Kidney epithelial cell (primary cell): Measurements from ENCODE around the gene NR2C1. TPM values are rescaled to one million over a fixed set of nuclear protein-coding genes. Genes with fewer than 3 reads are reported as not detected.

Experiments used
- DNase-seq: peaks from one replicate; pipeline ENCODE4 v3.0.0-alpha.2; 2010; ENCODE audit warnings: low read depth
- H3K27me3 ChIP-seq: 2 replicates; pipeline ENCODE4 v1.6.0; 2011; ENCODE audit warnings: low read length; ENCODE audit not compliant: control insufficient read depth, insufficient read depth
- H3K36me3 ChIP-seq: 2 replicates; pipeline ENCODE4 v1.5.1; 2011; ENCODE audit warnings: low read length; ENCODE audit not compliant: control insufficient read depth, insufficient read depth
- H3K4me3 ChIP-seq: 2 replicates; pipeline ENCODE4 v1.5.1; 2011; ENCODE audit warnings: low read depth, mild to moderate bottlenecking, control low read depth, low read length
- CTCF ChIP-seq: IDR thresholded peaks from 2 replicates; pipeline ENCODE4 v1.5.1; 2011; ENCODE audit warnings: mild to moderate bottlenecking, moderate library complexity, low read length, control low read depth, inconsistent platforms; ENCODE audit not compliant: insufficient read depth, poor library complexity, severe bottlenecking
- total RNA-seq: library from RNA; depleted of rRNA; stranded (reverse); fragments of >200 nt; gene quantifications from 2 replicates; pipeline ENCODE4 v1.2.3, GENCODE V29; 2015

Gene NR2C1
- total RNA-seq, 1 donor from 2014 or later = 38.9 TPM

DNA sequence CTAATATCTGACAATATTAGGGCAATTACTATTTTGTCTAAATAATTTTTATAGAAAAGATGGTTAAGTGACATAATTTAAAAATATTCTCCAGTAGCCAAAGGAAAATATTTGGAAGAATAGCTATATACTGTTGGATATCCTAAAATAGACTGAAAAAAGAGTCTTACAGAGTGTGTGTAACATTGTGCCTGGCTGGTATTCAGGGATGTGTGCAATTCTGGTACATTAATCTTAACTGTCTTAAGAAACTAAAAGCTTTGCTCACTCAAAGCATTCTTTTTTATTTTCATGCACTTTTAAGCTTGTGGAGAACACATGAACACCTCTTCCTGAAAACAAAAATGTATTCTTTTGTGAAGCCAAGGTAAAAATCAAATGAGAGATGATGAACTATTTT lies 10.1 kb upstream of the NR2C1 start:
- no peaks in the 10 kb centered on the region for H3K27me3 ChIP-seq
- no peak for TF ChIP-seq CTCF
- H3K36me3 ChIP-seq = no peaks in the 10 kb centered on the region
- DNase-seq = no peak
- no peak overlapping the region for H3K4me3 ChIP-seq

DNA sequence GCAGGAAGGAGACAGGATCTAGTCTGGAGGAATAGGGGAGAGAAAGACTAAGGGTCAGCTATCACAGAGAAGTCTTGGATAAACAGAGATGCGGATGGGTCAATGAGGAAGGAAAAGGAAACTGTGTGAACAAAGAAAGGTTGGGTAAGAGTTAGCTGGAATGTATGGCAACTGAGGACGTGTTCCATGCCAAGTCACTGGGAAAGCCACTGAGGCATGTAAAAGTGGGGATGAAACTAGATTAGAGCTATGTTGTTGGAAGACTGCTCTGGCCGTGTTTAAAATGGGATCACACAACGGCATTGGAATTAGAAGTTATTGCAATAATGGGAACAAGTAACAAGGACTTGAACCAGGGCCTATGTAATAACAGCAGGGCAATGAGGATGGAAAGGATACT lies 3.9 kb upstream of the NR2C1 start:
- no peak for TF ChIP-seq CTCF
- H3K36me3 ChIP-seq = no peaks in the 10 kb centered on the region
- no peak overlapping the region for H3K4me3 ChIP-seq
- DNase-seq = no peak
- H3K27me3 ChIP-seq = no peaks in the 10 kb centered on the region

- no peak for TF ChIP-seq CTCF
- Histone ChIP-seq H3K27me3 (no peaks in the 10 kb centered on the region), H3K4me3 (no peak overlapping the region), H3K36me3 (no peaks in the 10 kb centered on the region)
- DNase-seq = no peak
Measured at GRCh38 chr12:95074766-95075165, 1.3 kb upstream of the NR2C1 start.

DNA sequence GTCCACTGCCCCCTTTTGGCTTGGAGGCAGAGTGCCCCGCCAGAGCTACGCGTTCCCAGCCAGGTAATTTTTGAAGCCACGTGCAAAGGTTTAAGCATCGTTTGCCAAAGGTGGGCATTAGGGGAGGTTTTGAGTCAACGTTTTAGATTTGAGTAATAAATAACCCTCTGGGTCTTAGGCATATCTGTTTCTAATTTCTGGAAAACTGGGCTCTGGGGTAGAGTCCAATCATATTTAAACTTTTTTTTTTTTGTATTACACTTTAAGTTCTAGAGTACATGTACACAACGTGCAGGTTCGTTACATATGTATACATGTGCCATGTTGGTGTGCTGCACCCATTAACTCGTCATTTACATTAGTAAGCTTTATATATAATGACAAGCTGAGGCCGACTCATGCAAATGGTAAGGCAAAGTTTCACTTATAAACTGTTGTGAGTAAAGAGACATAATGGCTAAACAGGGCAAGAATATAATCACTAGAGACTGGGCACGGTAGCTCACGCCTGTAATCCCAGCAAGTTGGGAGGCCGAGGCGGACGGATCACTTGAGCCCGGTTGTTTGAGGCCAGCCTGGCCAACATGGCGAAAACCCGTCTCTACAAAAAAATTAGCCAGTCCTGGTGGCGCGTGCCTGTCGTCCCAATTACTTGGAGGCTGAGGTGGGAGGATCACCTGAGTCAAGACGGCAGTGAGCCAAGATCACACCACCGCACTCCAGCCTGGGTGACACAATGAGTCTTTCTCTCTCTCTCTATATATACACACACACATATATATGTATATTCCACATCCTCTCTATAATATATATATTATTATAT lies 491 bp upstream of the NR2C1 start:
- no peak overlapping the region for H3K4me3 ChIP-seq
- H3K36me3 ChIP-seq = no peaks in the 10 kb centered on the region
- peak; percentile 82 for TF ChIP-seq CTCF
- H3K27me3 ChIP-seq = no peaks in the 10 kb centered on the region
- no peak for DNase-seq

- no peaks in the 10 kb centered on the region for H3K27me3 ChIP-seq
- TF ChIP-seq CTCF = no peak
- H3K4me3 ChIP-seq = no peak overlapping the region
- H3K36me3 ChIP-seq = no peaks in the 10 kb centered on the region
- DNase-seq = no peak
Measured at GRCh38 chr12:95070378-95070777, 3.0 kb downstream of the NR2C1 start.
